HCT116 (cell line): Measurements from ENCODE around the gene CTBP2. TPM values are rescaled to one million over a fixed set of nuclear protein-coding genes. Genes with fewer than 3 reads are reported as not detected.

ENCODE experiments used
- ATAC-seq: fragments of 200-7000 bp; cut with Tn5 transposase; 2 replicates; pipeline ENCODE4 v1.9.1; 2020; ENCODE audit warnings: mild to moderate bottlenecking, moderate library complexity
- BruUV-seq: library from RNA; stranded (reverse); fragments of 400-500 nt; replicated peaks from 2 replicates; lab custom pipeline; 2021; lab: Mats Ljungman, UMichigan
- CTCF ChIA-PET: fragments of 300-600 bp; sonication (Branson Sonifier 250); formaldehyde crosslinking; loops from one replicate; lab custom pipeline; 2021; ENCODE audit warnings: antibody characterized with exemption; lab: Charles Lee
- POLR2A ChIA-PET: fragments of 300-600, 350-600 bp; sonication (Branson Sonifier 250); formaldehyde crosslinking; loops from one replicate; lab custom pipeline; 2021; ENCODE audit warnings: antibody characterized with exemption; lab: Charles Lee
- RAD21 ChIA-PET, 2 experiments: fragments of 300-600 bp; sonication (Branson Sonifier 250); formaldehyde crosslinking; loops; one replicate each; lab custom pipeline; 2023; ENCODE audit warnings: low total read pairs in 2 of 2; ENCODE audit not compliant: uncharacterized antibody in 2 of 2, unreplicated experiment in 2 of 2, low non-redundant PET in 1 of 2; lab: Charles Lee
- DNase-seq: peaks from one replicate; pipeline ENCODE4 v3.0.0-alpha.2; 2010; ENCODE audit warnings: low read depth, low spot score
- H2AFZ ChIP-seq: fragments of 200-600 bp; shearing (Covaris generic), sonication (generic); 2 replicates; pipeline ENCODE4 v1.6.1; 2017; ENCODE audit warnings: low read depth, mixed run types, mixed read lengths, antibody characterized with exemption, low read length; ENCODE audit not compliant: poor library complexity, severe bottlenecking
- H3K27ac ChIP-seq: 2 replicates; pipeline ENCODE4 v1.5.1; 2012; ENCODE audit warnings: low read depth, low read length
- H3K27me3 ChIP-seq: fragments of 200-600 bp; sonication (generic); 2 replicates; pipeline ENCODE4 v1.6.1; 2016; ENCODE audit warnings: mixed run types, low read length, mixed read lengths; ENCODE audit not compliant: insufficient read depth
- H3K36me3 ChIP-seq, 2 experiments: fragments of 200-500 bp in 1 of 2; fragments of 200-600 bp in 1 of 2; sonication (Bioruptor generic) in 1 of 2; sonication (generic) in 1 of 2; 2 replicates each; pipeline versions ENCODE4 v1.5.1 to v1.6.1; 2014 to 2016; ENCODE audit warnings: low read length in 2 of 2, inconsistent platforms in 1 of 2, mixed read lengths in 1 of 2, mixed run types in 1 of 2; ENCODE audit not compliant: insufficient read depth in 2 of 2, control insufficient read depth in 1 of 2
- H3K4me1 ChIP-seq, 2 experiments: fragments of 200-600 bp in 1 of 2; sonication (generic) in 1 of 2; 2 replicates each; pipeline versions ENCODE4 v1.5.1 to v1.6.1; 2012 to 2017; ENCODE audit warnings: low read length in 2 of 2, inconsistent platforms in 1 of 2, mild to moderate bottlenecking in 1 of 2, mixed read lengths in 1 of 2, mixed run types in 1 of 2, moderate library complexity in 1 of 2; ENCODE audit not compliant: insufficient read depth in 2 of 2, control insufficient read depth in 1 of 2
- H3K4me2 ChIP-seq: fragments of 200-600 bp; sonication (generic); 2 replicates; pipeline ENCODE4 v1.6.1; 2017; ENCODE audit warnings: mixed run types, low read length, mixed read lengths
- H3K4me3 ChIP-seq, 2 experiments: fragments of 200-600 bp in 1 of 2; sonication (generic) in 1 of 2; replicated peaks in 1 of 2; 2 replicates each; pipeline ENCODE4 v1.5.1; 2011 to 2016; ENCODE audit warnings: low read length in 2 of 2, control low read depth in 1 of 2, low read depth in 1 of 2, mild to moderate bottlenecking in 1 of 2, mixed read lengths in 1 of 2, mixed run types in 1 of 2
- H3K79me2 ChIP-seq: fragments of 200-600 bp; sonication (generic); 2 replicates; pipeline ENCODE4 v1.6.1; 2017; ENCODE audit warnings: mild to moderate bottlenecking, mixed run types, low read length, moderate library complexity, mixed read lengths; ENCODE audit not compliant: insufficient read depth
- H3K9ac ChIP-seq: fragments of 200-600 bp; sonication (generic); 2 replicates; pipeline ENCODE4 v1.6.1; 2016; ENCODE audit warnings: low read length, mixed read lengths
- H3K9me2 ChIP-seq: fragments of 200-600 bp; sonication (generic), shearing (Covaris generic); 2 replicates; pipeline ENCODE4 v1.6.1; 2017; ENCODE audit warnings: mixed run types, mild to moderate bottlenecking, moderate library complexity; ENCODE audit not compliant: insufficient read depth
- H3K9me3 ChIP-seq, 2 experiments: fragments of 200-500 bp in 1 of 2; fragments of 200-600 bp in 1 of 2; sonication (Bioruptor generic) in 1 of 2; sonication (generic) in 1 of 2; 2 replicates each; pipeline ENCODE4 v1.6.1; 2014 to 2017; ENCODE audit warnings: low read length in 2 of 2, mixed read lengths in 2 of 2, inconsistent platforms in 1 of 2, low read depth in 1 of 2, mild to moderate bottlenecking in 1 of 2, mixed run types in 1 of 2, moderate library complexity in 1 of 2; ENCODE audit not compliant: control insufficient read depth in 1 of 2, insufficient read depth in 1 of 2
- H4K20me1 ChIP-seq: fragments of 200-600 bp; sonication (generic), shearing (Covaris generic); 2 replicates; pipeline ENCODE4 v1.6.1; 2017; ENCODE audit warnings: mixed run types, mild to moderate bottlenecking, moderate library complexity; ENCODE audit not compliant: insufficient read depth
- CBX3 ChIP-seq: IDR thresholded peaks from 2 replicates; pipeline ENCODE4 v1.6.1; 2012; ENCODE audit warnings: low read depth
- CEBPB ChIP-seq: IDR thresholded peaks from 2 replicates; pipeline ENCODE4 v1.6.1; 2012; ENCODE audit warnings: low read depth
- ELF1 ChIP-seq: IDR thresholded peaks from 2 replicates; pipeline ENCODE4 v1.6.1; 2012; ENCODE audit warnings: low read depth, borderline replicate concordance
- EZH2 ChIP-seq: fragments of 200-600 bp; sonication (generic); IDR thresholded peaks from 2 replicates; pipeline ENCODE4 v1.6.1; 2017; ENCODE audit warnings: antibody characterized with exemption, mixed run types
- POLR2A ChIP-seq: IDR thresholded peaks from 2 replicates; pipeline ENCODE4 v1.7.0; 2011; ENCODE audit warnings: borderline replicate concordance; ENCODE audit not compliant: insufficient read depth, insufficient read length; ENCODE audit errors: extremely low read depth
- RAD21 ChIP-seq: IDR thresholded peaks from 2 replicates; pipeline ENCODE4 v1.6.1; 2012; ENCODE audit warnings: low read depth, mild to moderate bottlenecking
- SIN3A ChIP-seq: IDR thresholded peaks from 2 replicates; pipeline ENCODE4 v1.6.1; 2012; ENCODE audit warnings: low read depth
- SP1 ChIP-seq: IDR thresholded peaks from 2 replicates; pipeline ENCODE4 v1.6.1; 2012; ENCODE audit warnings: low read depth
- TCF7L2 ChIP-seq: IDR thresholded peaks from 2 replicates; pipeline ENCODE4 v1.7.0; 2011; ENCODE audit warnings: borderline replicate concordance, inconsistent platforms; ENCODE audit not compliant: insufficient read depth, insufficient read length; ENCODE audit errors: extremely low read depth
- YY1 ChIP-seq: IDR thresholded peaks from 2 replicates; pipeline ENCODE4 v1.6.1; 2011; ENCODE audit warnings: low read length, low read depth, moderate library complexity, mild to moderate bottlenecking; ENCODE audit not compliant: insufficient replicate concordance; ENCODE audit errors: extremely low read depth
- ZFX ChIP-seq: fragments of 450-650 bp; IDR thresholded peaks from 2 replicates; pipeline ENCODE4 v1.6.1; 2017
- intact Hi-C: fragments of 100-400 bp; cut with micrococcal nuclease; formaldehyde crosslinking; loops from 2 replicates; pipeline ENCODE4 v1.10.0; 2022
- total RNA-seq: library from RNA; stranded (reverse); gene quantifications from one replicate; pipeline ENCODE4 v1.2.1, GENCODE V29; 2021; ENCODE audit not compliant: unreplicated experiment

Gene CTBP2
- total RNA-seq, 1 experiment from 2014 or later = 144 TPM

DNA sequence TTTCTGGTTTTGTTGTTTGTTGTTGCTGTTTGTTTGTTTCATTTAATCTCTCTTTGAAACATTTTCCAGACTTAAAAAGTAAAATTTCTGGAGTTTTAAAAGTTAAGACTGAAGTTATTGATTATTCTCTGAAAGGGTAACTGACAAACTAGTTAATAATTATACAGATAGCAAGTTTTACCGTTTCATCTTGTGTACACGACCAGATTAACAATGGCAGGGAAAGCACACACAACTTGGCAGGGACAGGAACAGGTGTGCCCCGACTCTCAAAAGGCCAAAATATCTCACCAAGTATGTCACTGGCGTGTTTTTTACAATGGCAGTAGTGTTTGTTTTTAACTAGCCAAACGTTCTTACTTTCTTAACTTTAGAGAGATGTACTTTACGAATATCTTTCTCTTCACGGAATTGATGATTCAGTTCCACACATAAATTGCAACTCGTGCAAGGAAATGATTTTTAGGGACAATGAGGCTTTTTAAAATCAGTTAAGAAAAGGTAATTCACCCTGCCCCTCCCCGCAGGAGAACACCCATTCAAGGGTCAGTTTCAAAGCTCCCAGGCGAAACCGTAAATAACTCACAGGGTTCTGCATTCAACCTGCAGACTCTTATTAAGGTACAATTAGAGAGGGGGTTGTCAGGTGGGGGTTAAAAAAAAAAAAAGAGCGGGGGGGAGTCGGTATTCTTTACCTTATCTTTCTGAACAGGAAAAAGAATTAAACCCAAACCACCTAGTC lies 3.5 kb downstream of the CTBP2 start:
- no peaks in the 10 kb centered on the region for H3K36me3 ChIP-seq
- no peak for TF ChIP-seq ELF1
- H4K20me1 ChIP-seq = peaks cover 6% of the 10 kb centered on the region; the same call in 1 of the 2 replicates
- no peaks in the 10 kb centered on the region for H3K9me2 ChIP-seq
- no peak overlapping the region for H3K27ac ChIP-seq
- H3K79me2 ChIP-seq = peaks cover 77% of the 10 kb centered on the region
- H2AFZ ChIP-seq = no peak overlapping the region
- intact Hi-C loops = no loop called here
- no TSS peak for BruUV-seq
- no peaks in the 10 kb centered on the region for H3K27me3 ChIP-seq
- DNase-seq (no peak), ATAC-seq (no peak)
- ChIA-PET POLR2A (no interaction called here), CTCF (no interaction called here), RAD21 (no interaction called here)
- peaks cover 49 to 74% of the 10 kb centered on the region in 2 experiments for H3K4me1 ChIP-seq
- H3K9me3 ChIP-seq = no peaks in the 10 kb centered on the region
- peak overlapping the region; percentile 69 for H3K9ac ChIP-seq
- no peak overlapping the region for H3K4me3 ChIP-seq
- H3K4me2 ChIP-seq = peak overlapping the region; percentile 71

DNA sequence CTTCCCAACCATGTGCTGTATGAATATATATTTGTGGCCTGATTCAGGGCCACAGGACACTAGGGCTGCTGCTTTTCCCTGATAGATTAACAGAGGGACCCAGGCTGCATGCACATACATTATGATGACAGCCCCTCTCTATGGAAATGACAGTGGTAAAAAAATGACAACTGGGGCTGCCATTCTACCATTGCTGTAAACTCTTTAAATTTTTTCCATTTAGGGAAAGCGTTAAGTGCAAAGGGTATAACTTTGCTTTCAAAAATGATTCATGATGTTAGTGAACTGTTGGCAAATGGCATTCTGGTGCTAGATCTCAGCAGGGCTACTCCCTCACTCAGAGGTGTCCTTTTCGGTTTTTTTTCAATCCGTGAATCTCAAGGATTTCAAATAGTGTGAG lies 4.2 kb downstream of the CTBP2 start:
- ATAC-seq (no peak), DNase-seq (no peak)
- H3K79me2 ChIP-seq = peaks cover 84% of the 10 kb centered on the region
- ChIA-PET POLR2A (no interaction called here), CTCF (no interaction called here), RAD21 (no interaction called here)
- H3K4me3 ChIP-seq = no peak overlapping the region
- H3K9me3 ChIP-seq = no peaks in the 10 kb centered on the region
- no peak overlapping the region for H3K27ac ChIP-seq
- peaks cover 0 to 2% of the 10 kb centered on the region in 2 experiments; a peak in 2 of 4 replicates for H3K36me3 ChIP-seq
- intact Hi-C loops = no loop called here
- no peak overlapping the region for H2AFZ ChIP-seq
- peak overlapping the region; percentile 69; the same call in 1 of the 2 replicates for H3K9ac ChIP-seq
- H4K20me1 ChIP-seq = peaks cover 6% of the 10 kb centered on the region; the same call in 1 of the 2 replicates
- H3K4me2 ChIP-seq = peak overlapping the region; percentile 71; the same call in 1 of the 2 replicates
- TF ChIP-seq EZH2 = no peak
- no peak for TF ChIP-seq SIN3A
- no peak for TF ChIP-seq TCF7L2
- no peak for TF ChIP-seq ZFX
- TF ChIP-seq YY1 = no peak
- TF ChIP-seq POLR2A = no peak
- TF ChIP-seq CEBPB = no peak
- TF ChIP-seq RAD21 = no peak
- TF ChIP-seq SP1 = no peak
- TF ChIP-seq CBX3 = no peak
- TF ChIP-seq, all 23 proteins: peak for 0
- Histone ChIP-seq H3K9me2 (no peaks in the 10 kb centered on the region), H3K4me1 (peaks cover 48 to 74% of the 10 kb centered on the region in 2 experiments), H3K27me3 (no peaks in the 10 kb centered on the region)
- BruUV-seq = no TSS peak
